ENCODE measurements around the gene FAM9C. TPM values are rescaled to one million over a fixed set of nuclear protein-coding genes. Genes with fewer than 3 reads are reported as not detected.
"Not testable (repeated sequence)": the region's sequence is repeated elsewhere in the genome, so short reads cannot be mapped to it uniquely, and the experiment has no call there.

FAM9C gene
- polyA plus RNA-seq, 1 donor = 0.28 TPM

- no peak for DNase-seq (ENCODE audit: low read depth)
Measured at GRCh38 chrX:13076176-13076961, 31.9 kb upstream of the FAM9C start.

- DNase-seq (ENCODE audit: low read depth) = no peak
Measured at GRCh38 chrX:13074297-13075262, 30.2 kb upstream of the FAM9C start.

- no peak for DNase-seq (ENCODE audit: low read depth)
Measured at GRCh38 chrX:13069771-13070416, 25.5 kb upstream of the FAM9C start.

GRCh38 chrX:13068651-13069050 is 24.2 kb upstream of the FAM9C start:
- DNase-seq (ENCODE audit: low read depth) = no peak

- no peak for DNase-seq (ENCODE audit: low read depth)
Measured at GRCh38 chrX:13067773-13068172, 23.4 kb upstream of the FAM9C start.

GRCh38 chrX:13066391-13066790 is 22.0 kb upstream of the FAM9C start:
- DNase-seq (ENCODE audit: low read depth) = no peak

GRCh38 chrX:13064599-13065143 is 20.3 kb upstream of the FAM9C start:
- no peak for DNase-seq (ENCODE audit: low read depth)

- not testable (repeated sequence) for DNase-seq (ENCODE audit: low read depth)
Measured at GRCh38 chrX:13063124-13063523, 18.7 kb upstream of the FAM9C start.

- DNase-seq (ENCODE audit: low read depth) = not testable (repeated sequence)
Measured at GRCh38 chrX:13062331-13062730, 17.9 kb upstream of the FAM9C start.

- DNase-seq (ENCODE audit: low read depth) = not testable (repeated sequence)
Measured at GRCh38 chrX:13061215-13061708, 16.8 kb upstream of the FAM9C start.

- no peak for DNase-seq (ENCODE audit: low read depth)
Measured at GRCh38 chrX:13059637-13060499, 15.4 kb upstream of the FAM9C start.

- no peak for DNase-seq (ENCODE audit: low read depth)
Measured at GRCh38 chrX:13055486-13055885, 11.1 kb upstream of the FAM9C start.

GRCh38 chrX:13053171-13053570 is 8.8 kb upstream of the FAM9C start:
- no peak for DNase-seq (ENCODE audit: low read depth)

- DNase-seq (ENCODE audit: low read depth) = no peak
Measured at GRCh38 chrX:13051529-13052172, 7.2 kb upstream of the FAM9C start.

GRCh38 chrX:13051167-13051528 is 6.7 kb upstream of the FAM9C start:
- DNase-seq (ENCODE audit: low read depth) = no peak

- no peak for DNase-seq (ENCODE audit: low read depth)
Measured at GRCh38 chrX:13050151-13050550, 5.7 kb upstream of the FAM9C start.

- DNase-seq (ENCODE audit: low read depth) = no peak
Measured at GRCh38 chrX:13048280-13048679, 3.9 kb upstream of the FAM9C start.

- no peak for DNase-seq (ENCODE audit: low read depth)
Measured at GRCh38 chrX:13047759-13048158, 3.3 kb upstream of the FAM9C start.

- no peak for DNase-seq (ENCODE audit: low read depth)
Measured at GRCh38 chrX:13046141-13046855, 1.9 kb upstream of the FAM9C start.

GRCh38 chrX:13043938-13044337 is 482 bp downstream of the FAM9C start:
- DNase-seq (ENCODE audit: low read depth) = no peak
